ENCODE data around the gene NRP2. TPM values are rescaled to one million over a fixed set of nuclear protein-coding genes. Genes with fewer than 3 reads are reported as not detected.

Gene NRP2
- total RNA-seq, 4 donors from 2014 or later: 4.9 to 22.4 (median 14.5) TPM

GRCh38 chr2:205734436-205735037 lies 52.2 kb downstream of the NRP2 start:
- no peak overlapping the region for H3K4me3 ChIP-seq
- H3K27me3 ChIP-seq: no peaks in the 10 kb centered on the region
- TF ChIP-seq, protein P1, sequence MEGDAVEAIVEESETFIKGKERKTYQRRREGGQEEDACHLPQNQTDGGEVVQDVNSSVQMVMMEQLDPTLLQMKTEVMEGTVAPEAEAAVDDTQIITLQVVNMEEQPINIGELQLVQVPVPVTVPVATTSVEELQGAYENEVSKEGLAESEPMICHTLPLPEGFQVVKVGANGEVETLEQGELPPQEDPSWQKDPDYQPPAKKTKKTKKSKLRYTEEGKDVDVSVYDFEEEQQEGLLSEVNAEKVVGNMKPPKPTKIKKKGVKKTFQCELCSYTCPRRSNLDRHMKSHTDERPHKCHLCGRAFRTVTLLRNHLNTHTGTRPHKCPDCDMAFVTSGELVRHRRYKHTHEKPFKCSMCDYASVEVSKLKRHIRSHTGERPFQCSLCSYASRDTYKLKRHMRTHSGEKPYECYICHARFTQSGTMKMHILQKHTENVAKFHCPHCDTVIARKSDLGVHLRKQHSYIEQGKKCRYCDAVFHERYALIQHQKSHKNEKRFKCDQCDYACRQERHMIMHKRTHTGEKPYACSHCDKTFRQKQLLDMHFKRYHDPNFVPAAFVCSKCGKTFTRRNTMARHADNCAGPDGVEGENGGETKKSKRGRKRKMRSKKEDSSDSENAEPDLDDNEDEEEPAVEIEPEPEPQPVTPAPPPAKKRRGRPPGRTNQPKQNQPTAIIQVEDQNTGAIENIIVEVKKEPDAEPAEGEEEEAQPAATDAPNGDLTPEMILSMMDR (IDR thresholded peaks at IDR 0.05): no peak
- no peak for TF ChIP-seq POLR2A (IDR thresholded peaks at IDR 0.05)
- DNase-seq: no peak
- peaks cover 0 to 19% (median 0%) of the 10 kb centered on the region in 4 donors for H3K4me1 ChIP-seq
- H3K27ac ChIP-seq: peak overlapping the region in 2 of 4 donors; percentile 13 to 70
- H3K36me3 ChIP-seq: no peaks in the 10 kb centered on the region
- H3K9me3 ChIP-seq: no peaks in the 10 kb centered on the region

GRCh38 chr2:205738117-205738968 lies 56.0 kb downstream of the NRP2 start:
- Histone ChIP-seq H3K9me3 (no peaks in the 10 kb centered on the region), H3K4me3 (no peak overlapping the region), H3K4me1 (peaks cover 0 to 19% (median 0%) of the 10 kb centered on the region in 4 donors), H3K27me3 (no peaks in the 10 kb centered on the region), H3K27ac (peak overlapping the region in 2 of 4 donors; percentile 24 to 38), H3K36me3 (peaks cover 0 to 27% (median 0%) of the 10 kb centered on the region in 3 donors)
- no peak for DNase-seq
- TF ChIP-seq, protein P1 (IDR thresholded peaks at IDR 0.05): no peak
- no peak for TF ChIP-seq POLR2A (IDR thresholded peaks at IDR 0.05)

- no peaks in the 10 kb centered on the region for H3K9me3 ChIP-seq
- no peak for TF ChIP-seq POLR2A (IDR thresholded peaks at IDR 0.05)
- TF ChIP-seq, protein P1 (IDR thresholded peaks at IDR 0.05): no peak
- no peaks in the 10 kb centered on the region for H3K27me3 ChIP-seq
- H3K36me3 ChIP-seq: peaks cover 0 to 31% (median 0%) of the 10 kb centered on the region in 3 donors
- peaks cover 0 to 15% (median 0%) of the 10 kb centered on the region in 4 donors for H3K4me1 ChIP-seq
- no peak overlapping the region for H3K27ac ChIP-seq
- no peak for DNase-seq
- H3K4me3 ChIP-seq: no peak overlapping the region
These were observed 57.3 kb downstream of the NRP2 start for GRCh38 chr2:205739620-205740019.

GRCh38 chr2:205740381-205740780 lies 58.1 kb downstream of the NRP2 start:
- TF ChIP-seq, protein P1 (IDR thresholded peaks at IDR 0.05): no peak
- TF ChIP-seq POLR2A (IDR thresholded peaks at IDR 0.05): no peak
- no peak overlapping the region for H3K27ac ChIP-seq
- H3K36me3 ChIP-seq: peaks cover 0 to 31% (median 0%) of the 10 kb centered on the region in 3 donors
- no peak overlapping the region for H3K4me3 ChIP-seq
- DNase-seq: no peak
- H3K27me3 ChIP-seq: no peaks in the 10 kb centered on the region
- H3K9me3 ChIP-seq: no peaks in the 10 kb centered on the region
- H3K4me1 ChIP-seq: peaks cover 0 to 15% (median 0%) of the 10 kb centered on the region in 4 donors

GRCh38 chr2:205741256-205741978 lies 59.1 kb downstream of the NRP2 start:
- Histone ChIP-seq H3K36me3 (peaks cover 0 to 31% (median 0%) of the 10 kb centered on the region in 3 donors), H3K9me3 (no peaks in the 10 kb centered on the region), H3K4me3 (no peak overlapping the region), H3K27me3 (no peaks in the 10 kb centered on the region), H3K27ac (no peak overlapping the region), H3K4me1 (peaks cover 0 to 15% (median 0%) of the 10 kb centered on the region in 4 donors)
- TF ChIP-seq, protein P1 (IDR thresholded peaks at IDR 0.05): no peak
- no peak for TF ChIP-seq POLR2A (IDR thresholded peaks at IDR 0.05)
- DNase-seq: no peak

Data from Peyer's patch (tissue), 4 donors.